Fibroblast of lung (primary cell): ENCODE results near the gene CBX8. TPM values are rescaled to one million over a fixed set of nuclear protein-coding genes. Genes with fewer than 3 reads are reported as not detected.

Source experiments
- DNase-seq, 2 donors: peaks; one replicate each; pipeline versions ENCODE4 v3.0.0 to v3.0.0-alpha.2; 2010; ENCODE audit warnings: low read depth in 2 of 2
- H2AFZ ChIP-seq: 2 replicates; pipeline ENCODE4 v1.5.1; 2012; ENCODE audit warnings: low read length, control low read depth, inconsistent platforms
- H3K27ac ChIP-seq: 2 replicates; pipeline ENCODE4 v1.5.1; 2011; ENCODE audit warnings: low read length, control low read depth; ENCODE audit not compliant: insufficient read depth
- H3K27me3 ChIP-seq: 2 replicates; pipeline ENCODE4 v1.5.1; 2011; ENCODE audit warnings: mild to moderate bottlenecking, low read length; ENCODE audit not compliant: control insufficient read depth, insufficient read depth
- H3K36me3 ChIP-seq: 2 replicates; pipeline ENCODE4 v1.5.1; 2011; ENCODE audit warnings: low read length; ENCODE audit not compliant: control insufficient read depth, insufficient read depth
- H3K4me1 ChIP-seq: 2 replicates; pipeline ENCODE4 v1.5.1; 2011; ENCODE audit warnings: low read length; ENCODE audit not compliant: control insufficient read depth, insufficient read depth; ENCODE audit errors: extremely low read depth
- H3K4me2 ChIP-seq: 2 replicates; pipeline ENCODE4 v1.5.1; 2011; ENCODE audit warnings: low read length, control low read depth; ENCODE audit not compliant: insufficient read depth; ENCODE audit errors: extremely low read depth
- H3K4me3 ChIP-seq, 4 experiments: fragments of 200-600 bp in 1 of 4; sonication (generic) in 1 of 4; replicated peaks in 1 of 4; 2 replicates each; pipeline ENCODE4 v1.5.1; 2011 to 2016; ENCODE audit warnings: low read length in 4 of 4, low read depth in 3 of 4, mild to moderate bottlenecking in 3 of 4, control low read depth in 2 of 4, inconsistent platforms in 1 of 4, mixed read lengths in 1 of 4; ENCODE audit not compliant: insufficient read depth in 1 of 4; ENCODE audit errors: control extremely low read depth in 1 of 4
- H3K79me2 ChIP-seq: 2 replicates; pipeline ENCODE4 v1.5.1; 2012; ENCODE audit warnings: mild to moderate bottlenecking, low read length, inconsistent platforms; ENCODE audit not compliant: control insufficient read depth, insufficient read depth
- H3K9ac ChIP-seq: 2 replicates; pipeline ENCODE4 v1.5.1; 2011; ENCODE audit warnings: mild to moderate bottlenecking, low read length, control low read depth; ENCODE audit not compliant: insufficient read depth
- H3K9me3 ChIP-seq: 2 replicates; pipeline ENCODE4 v1.5.1; 2012; ENCODE audit warnings: low read depth, low read length; ENCODE audit not compliant: control insufficient read depth, insufficient read depth
- H4K20me1 ChIP-seq: 2 replicates; pipeline ENCODE4 v1.5.1; 2011; ENCODE audit warnings: low read length; ENCODE audit not compliant: control insufficient read depth, insufficient read depth; ENCODE audit errors: extremely low read depth
- CTCF ChIP-seq, 2 donors: IDR thresholded peaks in 1 of 2; conservative IDR thresholded peaks in 1 of 2; 1 replicate in 1 of 2; 2 replicates in 1 of 2; pipeline ENCODE4 v1.5.1; 2011 to 2012; ENCODE audit warnings: low read length in 2 of 2, control low read depth in 1 of 2, inconsistent platforms in 1 of 2, low read depth in 1 of 2, mild to moderate bottlenecking in 1 of 2
- EZH2 ChIP-seq: IDR thresholded peaks from 2 replicates; pipeline ENCODE4 v1.5.1; 2012; ENCODE audit warnings: low read length, control low read depth, mild to moderate bottlenecking; ENCODE audit errors: missing control alignments
- polyA plus RNA-seq, 2 donors: library from polyadenylated mRNA; depleted of rRNA in 1 of 2; stranded (reverse) in 1 of 2; unstranded in 1 of 2; fragments of >200 nt; gene quantifications; 2 replicates each; pipeline ENCODE4 v1.2.1, GENCODE V29; 2011 to 2012; ENCODE audit warnings: missing spikeins in 1 of 2
- total RNA-seq: library from RNA; depleted of rRNA; stranded (reverse); fragments of >200 nt; gene quantifications from 2 replicates; pipeline ENCODE4 v1.2.1, GENCODE V29; 2014

CBX8 gene
- total and polyA plus RNA-seq, 2 donors (not counting 1 experiment from before 2014, with no cell fraction given) = 0.19 to 4.0 TPM

GRCh38 chr17:79798299-79799173, 1.7 kb upstream of the CBX8 start:
- H3K27me3 ChIP-seq = peaks cover 57% of the 10 kb centered on the region
- no peak overlapping the region for H3K27ac ChIP-seq
- no peak overlapping the region for H3K9ac ChIP-seq
- peak overlapping the region in 1 of 4 experiments; percentile 49 for H3K4me3 ChIP-seq
- H3K36me3 ChIP-seq = peaks cover 6% of the 10 kb centered on the region
- H3K79me2 ChIP-seq = no peaks in the 10 kb centered on the region
- H3K9me3 ChIP-seq = no peaks in the 10 kb centered on the region
- TF ChIP-seq EZH2 (peak; percentile 100), CTCF (conservative IDR thresholded peaks at IDR 0.05 in 1 of 2, IDR thresholded peaks at IDR 0.05 in 1 of 2; ENCODE audit: low read depth in 1 of 2, low read length in 2 of 2) (no peak)
- no peak overlapping the region for H2AFZ ChIP-seq
- DNase-seq = no peak
- H4K20me1 ChIP-seq = no peaks in the 10 kb centered on the region
- peaks cover 8% of the 10 kb centered on the region for H3K4me1 ChIP-seq
- H3K4me2 ChIP-seq = peak overlapping the region; percentile 37

GRCh38 chr17:79797492-79798298, 818 bp upstream of the CBX8 start:
- no peak for DNase-seq
- peaks cover 6% of the 10 kb centered on the region for H3K36me3 ChIP-seq
- H4K20me1 ChIP-seq = no peaks in the 10 kb centered on the region
- H3K4me3 ChIP-seq = peak overlapping the region in 2 of 4 experiments; percentile 6 to 49
- no peaks in the 10 kb centered on the region for H3K79me2 ChIP-seq
- H2AFZ ChIP-seq = no peak overlapping the region
- no peak for TF ChIP-seq EZH2
- no peak for TF ChIP-seq CTCF (conservative IDR thresholded peaks at IDR 0.05 in 1 of 2, IDR thresholded peaks at IDR 0.05 in 1 of 2; ENCODE audit: low read depth in 1 of 2, low read length in 2 of 2)
- H3K9me3 ChIP-seq = no peaks in the 10 kb centered on the region
- peak overlapping the region; percentile 40 for H3K4me2 ChIP-seq
- peaks cover 49% of the 10 kb centered on the region for H3K27me3 ChIP-seq
- peak overlapping the region; percentile 50 for H3K9ac ChIP-seq
- no peak overlapping the region for H3K27ac ChIP-seq
- H3K4me1 ChIP-seq = peaks cover 8% of the 10 kb centered on the region

- H3K9me3 ChIP-seq = no peaks in the 10 kb centered on the region
- TF ChIP-seq EZH2 (no peak), CTCF (conservative IDR thresholded peaks at IDR 0.05 in 1 of 2, IDR thresholded peaks at IDR 0.05 in 1 of 2; ENCODE audit: low read depth in 1 of 2, low read length in 2 of 2) (no peak)
- peak overlapping the region; percentile 91 for H3K9ac ChIP-seq
- peaks cover 13% of the 10 kb centered on the region for H3K4me1 ChIP-seq
- no peaks in the 10 kb centered on the region for H4K20me1 ChIP-seq
- H3K4me2 ChIP-seq = peak overlapping the region; percentile 98
- H3K79me2 ChIP-seq = no peaks in the 10 kb centered on the region
- DNase-seq = no peak
- H3K4me3 ChIP-seq = peak overlapping the region; percentile 62 to 73 (median 71)
- no peak overlapping the region for H2AFZ ChIP-seq
- peak overlapping the region; percentile 86 for H3K27ac ChIP-seq
- H3K27me3 ChIP-seq = peaks cover 46% of the 10 kb centered on the region
- peaks cover 6% of the 10 kb centered on the region for H3K36me3 ChIP-seq
Measured at GRCh38 chr17:79796444-79796762, 474 bp downstream of the CBX8 start.
